Astrocyte (in vitro differentiated cells and primary cell): ENCODE data around the gene MUC6. TPM values are rescaled to one million over a fixed set of nuclear protein-coding genes. Genes with fewer than 3 reads are reported as not detected.

Experiments
- DNase-seq: peaks from one replicate; pipeline ENCODE4 v3.0.0-alpha.2; 2010; ENCODE audit warnings: low read depth
- FAIRE-seq: peaks from 2 replicates; lab custom pipeline; 2011; peaks lifted over from hg19 to GRCh38; lab: Jason Lieb, UNC
- H2AFZ ChIP-seq: 2 replicates; pipeline ENCODE4 v1.6.0; 2012; ENCODE audit warnings: low read depth, low read length, inconsistent platforms
- H3K27ac ChIP-seq: 2 replicates; pipeline ENCODE4 v1.5.1; 2011; ENCODE audit warnings: low read depth, low read length, inconsistent platforms
- H3K27me3 ChIP-seq: 2 replicates; pipeline ENCODE4 v1.6.0; 2011; ENCODE audit warnings: low read length, inconsistent platforms; ENCODE audit not compliant: insufficient read depth
- H3K36me3 ChIP-seq: 2 replicates; pipeline ENCODE4 v1.5.1; 2011; ENCODE audit warnings: low read length, inconsistent platforms; ENCODE audit not compliant: insufficient read depth
- H3K4me1 ChIP-seq: 2 replicates; pipeline ENCODE4 v1.5.1; 2011; ENCODE audit warnings: low read length, inconsistent platforms; ENCODE audit not compliant: insufficient read depth
- H3K4me2 ChIP-seq: 2 replicates; pipeline ENCODE4 v1.6.0; 2012; ENCODE audit warnings: low read length, inconsistent platforms
- H3K4me3 ChIP-seq: 2 replicates; pipeline ENCODE4 v1.5.1; 2011; ENCODE audit warnings: low read depth, mild to moderate bottlenecking, low read length, inconsistent platforms; ENCODE audit not compliant: insufficient read depth
- H3K79me2 ChIP-seq: 2 replicates; pipeline ENCODE4 v1.6.0; 2012; ENCODE audit warnings: mild to moderate bottlenecking, low read length, inconsistent platforms; ENCODE audit not compliant: insufficient read depth
- H3K9ac ChIP-seq: 2 replicates; pipeline ENCODE4 v1.6.0; 2012; ENCODE audit warnings: mild to moderate bottlenecking, low read length, inconsistent platforms
- H3K9me3 ChIP-seq: 2 replicates; pipeline ENCODE4 v1.5.1; 2012; ENCODE audit warnings: low read depth, mild to moderate bottlenecking, low read length, inconsistent platforms; ENCODE audit not compliant: insufficient read depth
- H4K20me1 ChIP-seq: 2 replicates; pipeline ENCODE4 v1.6.0; 2012; ENCODE audit warnings: low read length, inconsistent platforms; ENCODE audit not compliant: insufficient read depth
- H3K27ac Mint-ChIP-seq: one replicate; pipeline ENCODE4 v1.8.0; 2021; ENCODE audit warnings: mild to moderate bottlenecking, mixed read lengths; ENCODE audit not compliant: unreplicated experiment
- H3K27me3 Mint-ChIP-seq: one replicate; pipeline ENCODE4 v1.8.0; 2021; ENCODE audit warnings: low read depth, mixed read lengths; ENCODE audit not compliant: unreplicated experiment
- H3K36me3 Mint-ChIP-seq: one replicate; pipeline ENCODE4 v1.8.0; 2021; ENCODE audit warnings: low read depth, mixed read lengths; ENCODE audit not compliant: unreplicated experiment
- H3K4me1 Mint-ChIP-seq: one replicate; pipeline ENCODE4 v1.8.0; 2021; ENCODE audit warnings: low read depth, mixed read lengths; ENCODE audit not compliant: unreplicated experiment
- H3K4me3 Mint-ChIP-seq: one replicate; pipeline ENCODE4 v1.8.0; 2021; ENCODE audit warnings: mild to moderate bottlenecking, moderate library complexity, mixed read lengths; ENCODE audit not compliant: unreplicated experiment
- H3K9me3 Mint-ChIP-seq: one replicate; pipeline ENCODE4 v1.8.0; 2021; ENCODE audit warnings: mild to moderate bottlenecking, mixed read lengths; ENCODE audit not compliant: unreplicated experiment
- CTCF ChIP-seq: IDR thresholded peaks from 2 replicates; pipeline ENCODE4 v1.5.1; 2011; ENCODE audit warnings: low read depth, mild to moderate bottlenecking, inconsistent platforms, low read length, moderate library complexity; ENCODE audit not compliant: insufficient read depth
- EZH2 ChIP-seq: IDR thresholded peaks from 2 replicates; pipeline ENCODE4 v1.6.1; 2012; ENCODE audit warnings: mild to moderate bottlenecking, low read length, inconsistent platforms; ENCODE audit not compliant: insufficient read depth
- total RNA-seq: library from RNA; stranded (reverse); gene quantifications from 2 replicates; pipeline ENCODE4 v1.2.1, GENCODE V29; 2021

MUC6 gene
- total RNA-seq, 1 donor from 2014 or later = not detected

DNA sequence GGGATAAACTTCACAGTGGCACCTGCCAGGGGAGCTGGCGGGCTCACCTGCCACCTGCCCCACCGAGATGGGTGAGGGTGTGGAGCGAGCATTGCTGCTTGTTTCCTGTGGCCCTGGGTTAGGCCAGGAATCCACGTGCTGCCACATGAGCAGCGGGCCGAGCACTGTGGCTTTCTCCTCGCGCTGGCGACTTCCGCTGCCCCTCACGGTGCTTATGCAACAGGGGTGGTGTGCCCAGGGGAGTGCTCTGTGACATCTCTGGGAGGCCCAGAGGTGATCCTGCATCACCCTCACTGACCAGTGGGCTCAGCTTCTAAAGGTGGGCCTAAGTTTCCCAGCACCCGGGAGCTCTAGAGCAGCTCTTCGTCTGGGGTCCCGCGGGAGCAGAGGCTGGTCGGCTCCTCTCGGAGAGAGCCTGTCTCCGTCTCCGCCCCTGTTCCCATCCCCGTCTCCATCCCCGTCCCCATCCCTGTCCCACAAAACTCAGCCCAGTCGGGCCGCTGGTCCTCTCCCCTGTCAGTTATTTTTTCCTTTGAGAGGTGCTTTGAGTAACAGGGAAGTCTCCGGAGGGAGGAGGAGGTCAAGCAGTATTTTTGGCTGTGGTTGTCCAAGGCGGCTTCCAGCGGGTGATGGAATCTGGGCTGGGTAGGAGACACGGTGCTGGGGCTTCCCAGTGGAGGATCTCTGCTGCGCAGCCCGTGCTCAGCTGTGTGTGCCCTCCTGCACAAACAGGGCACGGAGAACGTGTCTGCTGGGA is 68.3 kb downstream of the MUC6 start:
- Mint-ChIP-seq H3K27me3 (no peaks in the 10 kb centered on the region), H3K4me3 (no peak overlapping the region), H3K36me3 (peaks cover 31% of the 10 kb centered on the region), H3K9me3 (no peaks in the 10 kb centered on the region), H3K27ac (no peak overlapping the region), H3K4me1 (peaks cover 8% of the 10 kb centered on the region)
- H3K4me2 ChIP-seq = no peak overlapping the region
- no peak overlapping the region for H3K27ac ChIP-seq
- FAIRE-seq (no peak), DNase-seq (no peak)
- H3K36me3 ChIP-seq = peaks cover 7% of the 10 kb centered on the region
- H3K27me3 ChIP-seq = no peaks in the 10 kb centered on the region
- peaks cover 91% of the 10 kb centered on the region for H4K20me1 ChIP-seq
- no peak overlapping the region for H3K4me3 ChIP-seq
- no peak for TF ChIP-seq EZH2
- TF ChIP-seq CTCF = no peak
- no peak overlapping the region for H2AFZ ChIP-seq
- no peaks in the 10 kb centered on the region for H3K4me1 ChIP-seq
- peaks cover 43% of the 10 kb centered on the region for H3K79me2 ChIP-seq
- no peaks in the 10 kb centered on the region for H3K9me3 ChIP-seq
- no peak overlapping the region for H3K9ac ChIP-seq

DNA sequence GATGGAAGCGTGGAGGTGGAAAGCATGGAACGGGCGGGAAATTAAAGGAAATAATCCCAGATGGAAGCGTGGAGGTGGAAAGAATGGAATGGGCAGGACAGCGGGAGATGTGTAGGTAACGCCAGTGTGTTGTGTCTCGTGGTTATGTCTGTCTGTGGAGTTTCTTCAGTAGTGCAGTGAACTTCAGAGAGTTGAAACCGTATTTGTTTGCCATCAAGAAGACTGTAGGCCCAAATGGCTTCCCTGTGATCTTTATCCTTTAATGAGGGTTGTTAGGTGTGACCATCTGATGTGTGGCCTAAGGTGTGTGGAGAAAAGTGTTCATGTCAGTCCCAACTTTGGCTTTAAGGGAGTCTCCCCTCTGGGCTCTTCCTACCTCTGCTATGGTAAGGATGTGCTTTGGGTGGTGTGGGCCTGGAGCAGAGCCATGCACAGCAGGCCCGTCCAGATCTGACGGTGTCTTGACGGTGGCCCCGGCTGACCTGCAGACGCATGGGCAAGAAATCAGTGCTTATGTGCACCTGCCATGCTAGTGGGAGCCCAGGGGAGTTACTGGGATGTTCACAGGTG is 71.2 kb downstream of the MUC6 start:
- no peak for TF ChIP-seq CTCF
- TF ChIP-seq EZH2 = no peak
- DNase-seq (no peak), FAIRE-seq (no peak)
- Mint-ChIP-seq H3K36me3 (peaks cover 28% of the 10 kb centered on the region), H3K4me3 (no peak overlapping the region), H3K4me1 (peaks cover 5% of the 10 kb centered on the region), H3K9me3 (no peaks in the 10 kb centered on the region), H3K27me3 (no peaks in the 10 kb centered on the region), H3K27ac (peak overlapping the region; percentile 53)
- H4K20me1 ChIP-seq = peaks cover 62% of the 10 kb centered on the region
- no peaks in the 10 kb centered on the region for H3K4me1 ChIP-seq
- no peak overlapping the region for H3K27ac ChIP-seq
- peaks cover 33% of the 10 kb centered on the region for H3K79me2 ChIP-seq
- no peak overlapping the region for H3K4me2 ChIP-seq
- no peak overlapping the region for H3K9ac ChIP-seq
- H2AFZ ChIP-seq = no peak overlapping the region
- no peaks in the 10 kb centered on the region for H3K27me3 ChIP-seq
- H3K36me3 ChIP-seq = peaks cover 6% of the 10 kb centered on the region
- H3K4me3 ChIP-seq = no peak overlapping the region
- no peaks in the 10 kb centered on the region for H3K9me3 ChIP-seq

- H2AFZ ChIP-seq = no peak overlapping the region
- H3K4me2 ChIP-seq = no peak overlapping the region
- peaks cover 28% of the 10 kb centered on the region for H3K36me3 Mint-ChIP-seq
- no peaks in the 10 kb centered on the region for H3K9me3 Mint-ChIP-seq
- H3K4me3 ChIP-seq = no peak overlapping the region
- peaks cover 6% of the 10 kb centered on the region for H3K36me3 ChIP-seq
- H3K4me1 ChIP-seq = no peaks in the 10 kb centered on the region
- peaks cover 23% of the 10 kb centered on the region for H3K79me2 ChIP-seq
- no peak for TF ChIP-seq EZH2
- no peak for TF ChIP-seq CTCF
- H4K20me1 ChIP-seq = peaks cover 60% of the 10 kb centered on the region
- no peak overlapping the region for H3K27ac Mint-ChIP-seq
- peaks cover 5% of the 10 kb centered on the region for H3K4me1 Mint-ChIP-seq
- no peak overlapping the region for H3K9ac ChIP-seq
- FAIRE-seq = no peak
- H3K27me3 ChIP-seq = no peaks in the 10 kb centered on the region
- no peaks in the 10 kb centered on the region for H3K27me3 Mint-ChIP-seq
- H3K27ac ChIP-seq = no peak overlapping the region
- no peak overlapping the region for H3K4me3 Mint-ChIP-seq
- no peaks in the 10 kb centered on the region for H3K9me3 ChIP-seq
- DNase-seq = no peak
Observed at GRCh38 chr11:963852-964251, 72.7 kb downstream of the MUC6 start.
